Bronchial epithelial cell (primary cell): ENCODE measurements around the gene LRIG1. TPM values are rescaled to one million over a fixed set of nuclear protein-coding genes. Genes with fewer than 3 reads are reported as not detected.

Experiments
- DNase-seq: peaks from one replicate; pipeline ENCODE4 v3.0.0-alpha.2; 2010; ENCODE audit warnings: low read depth
- FAIRE-seq: peaks from 2 replicates; lab custom pipeline; 2011; peaks lifted over from hg19 to GRCh38; lab: Jason Lieb, UNC
- H3K27me3 ChIP-seq: 2 replicates; pipeline ENCODE4 v1.5.1; 2011; ENCODE audit warnings: low read length; ENCODE audit not compliant: control insufficient read depth, insufficient read depth
- H3K36me3 ChIP-seq: 2 replicates; pipeline ENCODE4 v1.5.1; 2011; ENCODE audit warnings: low read length; ENCODE audit not compliant: control insufficient read depth, insufficient read depth
- H3K4me3 ChIP-seq: 2 replicates; pipeline ENCODE4 v1.5.1; 2011; ENCODE audit warnings: mild to moderate bottlenecking, low read depth, low read length, control low read depth
- total RNA-seq: library from RNA; depleted of rRNA; stranded (reverse); fragments of >200 nt; gene quantifications from 2 replicates; pipeline ENCODE4 v1.2.1, GENCODE V29; 2014
- TF ChIP-seq, protein P1 (sequence below): IDR thresholded peaks from 2 replicates; pipeline ENCODE4 v1.5.1; 2011; ENCODE audit warnings: mild to moderate bottlenecking, moderate library complexity, low read length, control low read depth, inconsistent platforms; ENCODE audit not compliant: insufficient read depth, severe bottlenecking

Gene LRIG1
- total RNA-seq, 1 donor from 2014 or later: 11.6 TPM

- Histone ChIP-seq H3K36me3 (no peaks in the 10 kb centered on the region), H3K27me3 (no peaks in the 10 kb centered on the region), H3K4me3 (no peak overlapping the region)
- DNase-seq: no peak
- TF ChIP-seq, protein P1, sequence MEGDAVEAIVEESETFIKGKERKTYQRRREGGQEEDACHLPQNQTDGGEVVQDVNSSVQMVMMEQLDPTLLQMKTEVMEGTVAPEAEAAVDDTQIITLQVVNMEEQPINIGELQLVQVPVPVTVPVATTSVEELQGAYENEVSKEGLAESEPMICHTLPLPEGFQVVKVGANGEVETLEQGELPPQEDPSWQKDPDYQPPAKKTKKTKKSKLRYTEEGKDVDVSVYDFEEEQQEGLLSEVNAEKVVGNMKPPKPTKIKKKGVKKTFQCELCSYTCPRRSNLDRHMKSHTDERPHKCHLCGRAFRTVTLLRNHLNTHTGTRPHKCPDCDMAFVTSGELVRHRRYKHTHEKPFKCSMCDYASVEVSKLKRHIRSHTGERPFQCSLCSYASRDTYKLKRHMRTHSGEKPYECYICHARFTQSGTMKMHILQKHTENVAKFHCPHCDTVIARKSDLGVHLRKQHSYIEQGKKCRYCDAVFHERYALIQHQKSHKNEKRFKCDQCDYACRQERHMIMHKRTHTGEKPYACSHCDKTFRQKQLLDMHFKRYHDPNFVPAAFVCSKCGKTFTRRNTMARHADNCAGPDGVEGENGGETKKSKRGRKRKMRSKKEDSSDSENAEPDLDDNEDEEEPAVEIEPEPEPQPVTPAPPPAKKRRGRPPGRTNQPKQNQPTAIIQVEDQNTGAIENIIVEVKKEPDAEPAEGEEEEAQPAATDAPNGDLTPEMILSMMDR: no peak
- no peak for FAIRE-seq
Observed at GRCh38 chr3:66482018-66482404, 18.8 kb downstream of the LRIG1 start.

DNA sequence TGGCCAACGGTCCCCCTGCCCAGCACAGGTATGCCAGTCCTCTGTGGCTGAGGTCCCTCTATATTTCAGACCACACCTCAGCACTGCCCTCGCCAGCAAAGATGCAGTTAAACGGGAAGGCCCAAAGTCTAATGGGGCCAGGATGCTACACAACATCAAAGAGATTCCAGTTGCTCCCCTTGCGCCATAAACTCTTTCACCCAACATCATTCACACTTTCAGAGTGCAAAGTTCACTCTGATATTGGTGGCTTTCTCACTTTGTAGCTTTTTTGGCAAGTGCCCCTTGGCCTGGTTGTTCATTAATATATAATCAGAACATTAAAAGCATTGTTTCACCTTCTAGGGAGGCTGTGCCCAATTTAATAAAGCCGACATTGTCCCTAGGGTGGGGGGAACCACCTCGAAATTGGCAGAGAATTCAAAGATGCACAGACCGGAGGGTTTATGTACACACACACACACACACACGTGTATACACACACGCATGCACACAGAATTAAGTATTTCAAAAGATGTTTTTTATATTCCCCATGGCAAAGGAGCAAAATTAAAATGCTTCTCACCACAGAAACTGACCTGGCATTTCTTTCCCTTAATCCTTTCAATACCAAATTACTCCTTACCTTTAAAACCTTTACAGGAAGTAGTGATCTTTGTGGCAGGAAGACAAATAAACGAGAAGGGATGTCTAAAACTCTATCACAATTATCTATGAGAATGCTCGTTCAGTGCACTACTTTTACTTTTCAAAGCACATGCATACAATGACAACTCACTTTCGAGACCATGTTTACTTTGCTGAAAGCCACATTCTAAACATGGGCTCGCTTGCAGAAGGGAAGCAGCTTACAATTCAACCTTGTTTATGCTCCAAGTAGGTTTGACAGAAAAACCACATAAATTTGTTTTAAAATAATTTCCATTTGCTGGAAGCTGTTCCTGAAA lies 19.5 kb downstream of the LRIG1 start:
- FAIRE-seq (no peak), DNase-seq (no peak)
- Histone ChIP-seq H3K27me3 (no peaks in the 10 kb centered on the region), H3K4me3 (no peak overlapping the region), H3K36me3 (no peaks in the 10 kb centered on the region)
- TF ChIP-seq, protein P1: no peak

GRCh38 chr3:66480666-66481065 lies 20.2 kb downstream of the LRIG1 start:
- TF ChIP-seq, protein P1: no peak
- H3K36me3 ChIP-seq: no peaks in the 10 kb centered on the region
- no peaks in the 10 kb centered on the region for H3K27me3 ChIP-seq
- no peak overlapping the region for H3K4me3 ChIP-seq
- DNase-seq: no peak
- FAIRE-seq: no peak

GRCh38 chr3:66479532-66479947 lies 21.3 kb downstream of the LRIG1 start:
- TF ChIP-seq, protein P1: no peak
- H3K36me3 ChIP-seq: no peaks in the 10 kb centered on the region
- no peak overlapping the region for H3K4me3 ChIP-seq
- FAIRE-seq: no peak
- no peaks in the 10 kb centered on the region for H3K27me3 ChIP-seq
- no peak for DNase-seq

DNA sequence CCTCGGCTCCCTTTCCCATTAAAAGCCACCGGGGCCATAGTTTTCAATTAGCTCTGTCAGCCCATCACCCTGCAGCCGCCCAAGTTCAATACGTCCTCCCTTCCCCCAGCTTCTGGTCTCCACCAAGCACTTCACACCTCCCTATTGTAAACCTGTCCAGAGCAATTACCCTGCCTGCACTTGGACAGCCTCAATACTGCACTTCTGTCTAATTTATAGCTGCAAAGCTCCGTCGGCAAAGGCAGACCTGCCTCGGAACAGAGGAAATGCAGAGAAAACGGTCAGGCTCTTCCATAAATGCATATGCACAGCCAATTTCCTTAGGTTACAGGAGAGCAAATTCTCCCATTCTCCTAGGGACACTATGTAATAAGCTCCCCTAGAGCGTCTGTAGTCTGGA lies 21.9 kb downstream of the LRIG1 start:
- Histone ChIP-seq H3K27me3 (no peaks in the 10 kb centered on the region), H3K4me3 (no peak overlapping the region), H3K36me3 (no peaks in the 10 kb centered on the region)
- FAIRE-seq: no peak
- no peak for DNase-seq
- TF ChIP-seq, protein P1: no peak
